PC-3 (cell line): ENCODE data around the gene TOP2B.

Experiments
- EZH2 ChIP-seq: fragments of 300-600 bp; sonication (generic); IDR thresholded peaks from one replicate; pipeline ENCODE4 v1.6.1; 2017; ENCODE audit warnings: antibody characterized with exemption, mild to moderate bottlenecking, low read length; ENCODE audit not compliant: unreplicated experiment
- EZH2phosphoT487 ChIP-seq: fragments of 300-600 bp; sonication (generic); IDR thresholded peaks from 2 replicates; pipeline ENCODE4 v1.6.1; 2018; ENCODE audit warnings: mild to moderate bottlenecking, antibody characterized with exemption, low read length, borderline replicate concordance
- TF ChIP-seq, protein P1 (sequence below): fragments of 300-600 bp; sonication (generic); conservative IDR thresholded peaks from 2 replicates; pipeline ENCODE4 v1.5.1; 2017; ENCODE audit warnings: antibody characterized with exemption, low read depth, mild to moderate bottlenecking, low read length

DNA sequence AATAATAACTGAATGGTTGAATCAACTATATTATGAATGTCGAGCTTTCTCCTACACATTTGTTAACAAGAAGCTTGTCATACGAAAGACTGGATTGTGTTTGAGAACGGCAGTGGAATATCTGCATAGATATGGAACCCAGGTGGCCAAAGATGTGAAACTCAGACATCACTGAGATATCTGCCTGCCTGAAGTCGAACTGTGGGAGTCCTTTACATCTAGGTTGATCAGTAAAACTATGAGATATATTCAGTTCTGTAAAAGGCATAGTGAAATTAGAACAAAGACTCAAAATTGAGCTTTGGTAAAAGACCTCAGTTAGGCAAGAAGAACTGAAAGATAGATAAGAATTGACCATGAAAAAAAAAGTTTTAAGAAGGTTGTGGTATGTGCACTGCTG lies 41.5 kb upstream of the TOP2B start:
- TF ChIP-seq, protein P1, sequence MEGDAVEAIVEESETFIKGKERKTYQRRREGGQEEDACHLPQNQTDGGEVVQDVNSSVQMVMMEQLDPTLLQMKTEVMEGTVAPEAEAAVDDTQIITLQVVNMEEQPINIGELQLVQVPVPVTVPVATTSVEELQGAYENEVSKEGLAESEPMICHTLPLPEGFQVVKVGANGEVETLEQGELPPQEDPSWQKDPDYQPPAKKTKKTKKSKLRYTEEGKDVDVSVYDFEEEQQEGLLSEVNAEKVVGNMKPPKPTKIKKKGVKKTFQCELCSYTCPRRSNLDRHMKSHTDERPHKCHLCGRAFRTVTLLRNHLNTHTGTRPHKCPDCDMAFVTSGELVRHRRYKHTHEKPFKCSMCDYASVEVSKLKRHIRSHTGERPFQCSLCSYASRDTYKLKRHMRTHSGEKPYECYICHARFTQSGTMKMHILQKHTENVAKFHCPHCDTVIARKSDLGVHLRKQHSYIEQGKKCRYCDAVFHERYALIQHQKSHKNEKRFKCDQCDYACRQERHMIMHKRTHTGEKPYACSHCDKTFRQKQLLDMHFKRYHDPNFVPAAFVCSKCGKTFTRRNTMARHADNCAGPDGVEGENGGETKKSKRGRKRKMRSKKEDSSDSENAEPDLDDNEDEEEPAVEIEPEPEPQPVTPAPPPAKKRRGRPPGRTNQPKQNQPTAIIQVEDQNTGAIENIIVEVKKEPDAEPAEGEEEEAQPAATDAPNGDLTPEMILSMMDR = no peak
- TF ChIP-seq EZH2 (no peak), EZH2phosphoT487 (no peak)
